Stimulated activated CD4-positive, alpha-beta T cell treated with anti-CD3 and anti-CD28 coated beads, Interleukin-1b, Interleukin-23, amount 100 ng/mL, for 1 hour (primary cell): Measurements from ENCODE around the gene PEAK1.
"Not testable (repeated sequence)": the region's sequence is repeated elsewhere in the genome, so short reads cannot be mapped to it uniquely, and the experiment has no call there.

ENCODE experiments used
- DNase-seq, 2 donors: peaks; one replicate each; pipeline ENCODE4 v3.0.0-alpha.2; 2020; ENCODE audit warnings: low read depth in 2 of 2

Gene PEAK1

GRCh38 chr15:77406173-77406759 lies 13.6 kb downstream of the PEAK1 start:
- not testable (repeated sequence) for DNase-seq

- no peak for DNase-seq
These were observed 17.0 kb downstream of the PEAK1 start for GRCh38 chr15:77402740-77403379.

- no peak for DNase-seq
These were observed 19.6 kb downstream of the PEAK1 start for GRCh38 chr15:77400258-77400657.

GRCh38 chr15:77398927-77399326 lies 21.0 kb downstream of the PEAK1 start:
- DNase-seq: no peak

GRCh38 chr15:77396692-77397091 lies 23.2 kb downstream of the PEAK1 start:
- DNase-seq: no peak

GRCh38 chr15:77395013-77395774 lies 24.7 kb downstream of the PEAK1 start:
- no peak for DNase-seq

GRCh38 chr15:77393471-77393840 lies 26.4 kb downstream of the PEAK1 start:
- DNase-seq: no peak

GRCh38 chr15:77392762-77393470 lies 27.0 kb downstream of the PEAK1 start:
- no peak for DNase-seq

- DNase-seq: no peak
These were observed 28.4 kb downstream of the PEAK1 start for GRCh38 chr15:77391372-77391951.

GRCh38 chr15:77387365-77388105 lies 32.4 kb downstream of the PEAK1 start:
- DNase-seq: no peak

- DNase-seq: no peak
These were observed 33.3 kb downstream of the PEAK1 start for GRCh38 chr15:77386626-77387025.

- no peak for DNase-seq
These were observed 35.1 kb downstream of the PEAK1 start for GRCh38 chr15:77384589-77385359.

- DNase-seq: no peak
These were observed 35.8 kb downstream of the PEAK1 start for GRCh38 chr15:77384086-77384485.

- DNase-seq: no peak
These were observed 39.9 kb downstream of the PEAK1 start for GRCh38 chr15:77380033-77380432.

GRCh38 chr15:77376770-77377169 lies 43.1 kb downstream of the PEAK1 start:
- no peak for DNase-seq

- DNase-seq: no peak
These were observed 44.8 kb downstream of the PEAK1 start for GRCh38 chr15:77375133-77375532.

- DNase-seq: no peak
These were observed 46.5 kb downstream of the PEAK1 start for GRCh38 chr15:77373441-77373840.

GRCh38 chr15:77371850-77372563 lies 47.9 kb downstream of the PEAK1 start:
- no peak for DNase-seq

- DNase-seq: no peak
These were observed 49.3 kb downstream of the PEAK1 start for GRCh38 chr15:77370580-77370979.

GRCh38 chr15:77369168-77369567 lies 50.7 kb downstream of the PEAK1 start:
- no peak for DNase-seq
